ENCODE results near the gene ATG4D. TPM values are rescaled to one million over a fixed set of nuclear protein-coding genes. Genes with fewer than 3 reads are reported as not detected.
A peak's percentile ranks its signal among the peaks of the same experiment; 100 is the strongest.

Gene ATG4D
- total RNA-seq, 3 donors from 2014 or later, result 63.0 to 119 (median 93.5) TPM

DNA sequence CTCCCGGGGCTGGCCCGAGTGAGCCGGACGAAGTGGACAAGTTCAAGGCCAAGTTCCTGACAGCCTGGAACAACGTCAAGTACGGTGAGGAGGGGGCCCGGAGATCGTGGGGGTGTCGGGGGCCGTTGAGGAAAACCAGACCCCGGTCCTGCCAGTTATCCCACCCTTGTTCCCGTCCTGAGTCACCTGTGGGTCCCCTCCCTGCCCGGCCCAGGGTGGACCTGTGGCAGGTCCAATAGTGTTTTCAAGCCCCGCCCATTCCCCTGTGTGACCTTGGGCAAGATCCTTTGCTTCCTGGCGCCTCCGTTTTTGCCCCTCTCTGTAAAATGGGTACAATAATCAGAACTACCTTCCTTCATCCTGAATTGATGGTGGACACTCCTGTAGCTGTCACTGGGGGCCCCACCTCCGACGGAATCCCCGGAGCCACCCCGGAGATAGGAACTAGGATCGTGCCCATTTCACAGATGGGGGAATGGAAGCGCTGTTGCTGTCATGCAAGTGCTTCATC is 593 bp downstream of the ATG4D start:
- intact Hi-C loops (cut with DNase I, micrococcal nuclease), result no loop called here
- peak overlapping the region; percentile 95 for H3K4me3 ChIP-seq
- DNase-seq (peak; percentile 82 to 89 (median 82)), ATAC-seq (peak; percentile 72)
- H3K9me3 ChIP-seq, result no peaks in the 10 kb centered on the region
- H3K36me3 ChIP-seq (ENCODE audit: low read depth), result peaks cover 10% of the 10 kb centered on the region
- TF ChIP-seq, protein P1, sequence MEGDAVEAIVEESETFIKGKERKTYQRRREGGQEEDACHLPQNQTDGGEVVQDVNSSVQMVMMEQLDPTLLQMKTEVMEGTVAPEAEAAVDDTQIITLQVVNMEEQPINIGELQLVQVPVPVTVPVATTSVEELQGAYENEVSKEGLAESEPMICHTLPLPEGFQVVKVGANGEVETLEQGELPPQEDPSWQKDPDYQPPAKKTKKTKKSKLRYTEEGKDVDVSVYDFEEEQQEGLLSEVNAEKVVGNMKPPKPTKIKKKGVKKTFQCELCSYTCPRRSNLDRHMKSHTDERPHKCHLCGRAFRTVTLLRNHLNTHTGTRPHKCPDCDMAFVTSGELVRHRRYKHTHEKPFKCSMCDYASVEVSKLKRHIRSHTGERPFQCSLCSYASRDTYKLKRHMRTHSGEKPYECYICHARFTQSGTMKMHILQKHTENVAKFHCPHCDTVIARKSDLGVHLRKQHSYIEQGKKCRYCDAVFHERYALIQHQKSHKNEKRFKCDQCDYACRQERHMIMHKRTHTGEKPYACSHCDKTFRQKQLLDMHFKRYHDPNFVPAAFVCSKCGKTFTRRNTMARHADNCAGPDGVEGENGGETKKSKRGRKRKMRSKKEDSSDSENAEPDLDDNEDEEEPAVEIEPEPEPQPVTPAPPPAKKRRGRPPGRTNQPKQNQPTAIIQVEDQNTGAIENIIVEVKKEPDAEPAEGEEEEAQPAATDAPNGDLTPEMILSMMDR (IDR thresholded peaks at IDR 0.05), result no peak
- H3K4me1 ChIP-seq (ENCODE audit: low read depth), result peaks cover 19% of the 10 kb centered on the region

DNA sequence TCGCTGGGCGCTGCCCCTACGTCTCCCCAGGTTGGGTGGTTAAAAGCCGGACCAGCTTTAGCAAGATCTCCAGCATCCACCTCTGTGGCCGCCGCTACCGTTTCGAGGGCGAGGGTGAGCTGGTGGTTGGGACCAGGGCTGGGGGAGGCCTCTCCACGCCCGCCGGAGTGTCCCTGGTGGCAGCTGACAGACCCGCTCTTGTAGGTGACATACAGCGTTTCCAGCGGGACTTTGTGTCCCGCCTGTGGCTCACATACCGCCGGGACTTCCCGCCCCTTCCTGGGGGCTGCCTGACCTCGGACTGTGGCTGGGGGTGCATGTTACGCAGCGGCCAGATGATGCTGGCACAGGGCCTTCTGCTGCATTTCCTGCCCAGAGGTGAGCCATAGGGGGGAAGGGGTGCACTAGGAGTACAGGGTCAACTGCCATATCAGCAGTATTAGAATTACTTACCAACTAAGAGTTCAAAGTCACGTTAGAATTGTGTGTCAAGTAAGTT is 1.1 kb downstream of the ATG4D start:
- intact Hi-C loops (cut with DNase I, micrococcal nuclease), result no loop called here
- peaks cover 24% of the 10 kb centered on the region for H3K4me1 ChIP-seq (ENCODE audit: low read depth)
- TF ChIP-seq, protein P1 (IDR thresholded peaks at IDR 0.05), result no peak
- ATAC-seq (no peak), DNase-seq (peak in 2 of 3 donors; percentile 58 to 66)
- no peaks in the 10 kb centered on the region for H3K9me3 ChIP-seq
- H3K4me3 ChIP-seq, result peak overlapping the region; percentile 95
- H3K36me3 ChIP-seq (ENCODE audit: low read depth), result peaks cover 15% of the 10 kb centered on the region

DNA sequence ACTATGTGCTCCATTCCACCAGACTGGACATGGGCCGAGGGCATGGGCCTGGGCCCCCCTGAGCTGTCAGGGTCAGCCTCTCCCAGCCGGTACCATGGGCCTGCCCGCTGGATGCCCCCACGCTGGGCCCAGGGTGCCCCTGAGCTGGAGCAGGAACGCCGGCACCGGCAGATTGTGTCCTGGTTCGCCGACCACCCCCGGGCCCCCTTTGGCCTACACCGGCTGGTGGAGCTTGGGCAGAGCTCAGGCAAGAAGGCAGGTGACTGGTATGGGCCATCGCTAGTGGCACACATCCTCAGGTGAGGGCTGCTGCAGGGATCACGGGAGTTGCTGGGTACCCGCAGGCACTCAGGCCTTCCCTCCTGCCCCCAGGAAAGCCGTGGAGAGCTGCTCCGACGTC is 3.1 kb downstream of the ATG4D start:
- no peak for DNase-seq
- H3K9me3 ChIP-seq, result no peaks in the 10 kb centered on the region
- TF ChIP-seq, protein P1 (IDR thresholded peaks at IDR 0.05), result no peak
- peaks cover 33% of the 10 kb centered on the region for H3K4me1 ChIP-seq (ENCODE audit: low read depth)
- intact Hi-C loops (cut with DNase I, micrococcal nuclease), result no loop called here
- H3K4me3 ChIP-seq, result no peak overlapping the region
- peaks cover 21% of the 10 kb centered on the region for H3K36me3 ChIP-seq (ENCODE audit: low read depth)
- no peak for ATAC-seq

DNA sequence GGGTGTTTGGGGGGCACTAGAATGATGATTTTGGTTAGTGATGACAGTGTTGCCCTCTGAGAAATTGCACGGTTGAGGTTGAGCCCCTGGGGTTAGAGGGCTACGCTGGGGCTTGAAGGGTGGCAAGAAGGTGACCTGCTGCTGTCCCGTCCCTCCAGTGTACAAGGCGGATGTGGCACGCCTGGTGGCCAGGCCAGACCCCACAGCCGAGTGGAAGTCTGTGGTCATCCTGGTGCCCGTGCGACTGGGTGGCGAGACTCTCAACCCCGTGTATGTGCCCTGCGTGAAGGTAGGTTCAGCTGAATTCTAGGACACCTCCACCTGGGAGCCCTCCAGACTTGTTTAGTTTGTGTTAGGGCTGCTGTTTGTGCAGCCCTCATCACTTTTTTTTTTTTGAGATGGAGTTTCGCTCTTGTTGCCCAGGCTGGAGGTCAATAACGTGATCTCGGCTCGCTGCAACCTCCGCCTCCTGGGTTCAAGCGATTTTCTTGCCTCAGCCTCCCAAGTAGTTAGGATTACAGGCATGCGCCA is 5.1 kb downstream of the ATG4D start:
- ATAC-seq, result no peak

DNA sequence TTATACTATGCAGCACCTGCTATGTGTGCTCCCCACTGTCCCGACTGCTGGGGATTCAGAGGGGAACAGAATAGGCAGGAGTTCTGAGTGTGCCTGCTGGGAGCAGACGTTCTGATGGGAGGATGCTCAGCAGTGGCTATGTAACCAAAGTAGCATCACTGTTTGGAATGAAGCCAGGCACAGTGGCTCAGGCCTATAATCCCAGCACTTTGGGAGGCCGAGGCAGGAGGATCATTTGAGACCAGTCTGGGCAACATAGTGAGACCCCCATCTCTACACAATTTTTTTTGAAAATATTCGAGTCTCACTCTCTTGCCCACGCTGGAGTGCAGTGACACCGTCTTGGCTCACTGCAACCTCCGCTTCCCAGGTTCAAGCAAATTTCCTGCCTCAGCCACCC is 6.0 kb downstream of the ATG4D start:
- peaks cover 21% of the 10 kb centered on the region for H3K36me3 ChIP-seq (ENCODE audit: low read depth)
- peaks cover 31% of the 10 kb centered on the region for H3K4me1 ChIP-seq (ENCODE audit: low read depth)
- H3K9me3 ChIP-seq, result no peaks in the 10 kb centered on the region
- no peak for DNase-seq
- TF ChIP-seq, protein P1 (IDR thresholded peaks at IDR 0.05), result no peak
- intact Hi-C loops (cut with DNase I, micrococcal nuclease), result no loop called here
- ATAC-seq, result no peak
- no peak overlapping the region for H3K4me3 ChIP-seq

More for the DNA sequence above, 5.1 kb downstream of the ATG4D start:
- TF ChIP-seq, protein P1 (IDR thresholded peaks at IDR 0.05), result no peak
- H3K9me3 ChIP-seq, result no peaks in the 10 kb centered on the region
- DNase-seq, result no peak
- peaks cover 28% of the 10 kb centered on the region for H3K4me1 ChIP-seq (ENCODE audit: low read depth)
- no peak overlapping the region for H3K4me3 ChIP-seq
- intact Hi-C loops (cut with DNase I, micrococcal nuclease), result no loop called here
- H3K36me3 ChIP-seq (ENCODE audit: low read depth), result peaks cover 21% of the 10 kb centered on the region

Data from mucosa of descending colon (tissue), 3 donors.